H1 (cell line): ENCODE measurements around the gene HNRNPA1. TPM values are rescaled to one million over a fixed set of nuclear protein-coding genes. Genes with fewer than 3 reads are reported as not detected.

ENCODE experiments used
- CTCF ChIA-PET: fragments of 300-600 bp; sonication (Branson Sonifier 250); formaldehyde crosslinking; loops from one replicate; lab custom pipeline; 2021; ENCODE audit not compliant: partially characterized antibody; lab: Charles Lee
- POLR2A ChIA-PET: fragments of 300-600 bp; sonication (Branson Sonifier 250); formaldehyde crosslinking; loops from one replicate; lab custom pipeline; 2021; ENCODE audit warnings: inconsistent platforms; ENCODE audit not compliant: partially characterized antibody; lab: Charles Lee
- DNase-seq, 2 experiments: peaks; one replicate each; pipeline versions ENCODE4 v3.0.0 to v3.0.0-alpha.2; 2010 to 2022; ENCODE audit warnings: low spot score in 2 of 2, low read depth in 1 of 2, mixed read lengths in 1 of 2
- FAIRE-seq: peaks from 2 replicates; lab custom pipeline; 2011; peaks lifted over from hg19 to GRCh38; lab: Jason Lieb, UNC
- H2AFZ ChIP-seq: 2 replicates; pipeline ENCODE4 v1.8.1; 2012; ENCODE audit warnings: low read length, inconsistent platforms
- H2AK5ac ChIP-seq: 2 replicates; pipeline ENCODE4 v1.6.1; 2013; ENCODE audit warnings: low read depth, low read length
- H2BK120ac ChIP-seq: replicated peaks from 2 replicates; pipeline ENCODE3; 2013; ENCODE audit warnings: low read depth, low read length, inconsistent platforms
- H2BK12ac ChIP-seq: 2 replicates; pipeline ENCODE4 v1.6.1; 2013; ENCODE audit warnings: low read depth, low read length
- H2BK15ac ChIP-seq: 2 replicates; pipeline ENCODE4 v1.6.1; 2013; ENCODE audit warnings: low read length
- H2BK20ac ChIP-seq: 2 replicates; pipeline ENCODE4 v1.6.1; 2013; ENCODE audit warnings: low read length
- H2BK5ac ChIP-seq: 2 replicates; pipeline ENCODE4 v1.6.1; 2013; ENCODE audit warnings: low read depth, low read length
- H3K14ac ChIP-seq: 2 replicates; pipeline ENCODE4 v1.6.1; 2013; ENCODE audit warnings: inconsistent platforms; ENCODE audit not compliant: insufficient read length
- H3K18ac ChIP-seq: 2 replicates; pipeline ENCODE4 v1.6.1; 2013; ENCODE audit warnings: low read length; ENCODE audit errors: extremely low read depth
- H3K23ac ChIP-seq: 2 replicates; pipeline ENCODE4 v1.6.1; 2013; ENCODE audit warnings: inconsistent platforms; ENCODE audit not compliant: insufficient read length
- H3K23me2 ChIP-seq: 2 replicates; pipeline ENCODE4 v1.6.1; 2013; ENCODE audit warnings: low read depth, low read length
- H3K27ac ChIP-seq: 2 replicates; pipeline ENCODE4 v1.6.1; 2011; ENCODE audit warnings: low read depth, low read length, inconsistent platforms
- H3K27me3 ChIP-seq, 4 experiments: replicated peaks in 1 of 4; 1 replicate in 1 of 4; 2 replicates in 3 of 4; pipeline versions ENCODE4 v1.6.1 to v1.8.1; 2011 to 2013; ENCODE audit warnings: low read length in 3 of 4, mild to moderate bottlenecking in 3 of 4, inconsistent platforms in 2 of 4, mixed read lengths in 2 of 4, moderate library complexity in 1 of 4; ENCODE audit not compliant: control insufficient read depth in 3 of 4, insufficient read depth in 3 of 4; ENCODE audit errors: extremely low read depth in 1 of 4
- H3K36me3 ChIP-seq, 4 experiments: 2 replicates each; pipeline versions ENCODE4 v1.6.1 to v1.8.1; 2011 to 2013; ENCODE audit warnings: mild to moderate bottlenecking in 4 of 4, low read length in 3 of 4, moderate library complexity in 2 of 4, control low read depth in 1 of 4, inconsistent platforms in 1 of 4; ENCODE audit not compliant: insufficient read depth in 4 of 4, control insufficient read depth in 2 of 4
- H3K4ac ChIP-seq: replicated peaks from 2 replicates; pipeline ENCODE3; 2013; ENCODE audit warnings: low read length, low read depth, mixed read lengths, inconsistent platforms; ENCODE audit not compliant: insufficient read length
- H3K4me1 ChIP-seq, 4 experiments: replicated peaks in 1 of 4; 1 replicate in 1 of 4; 2 replicates in 3 of 4; pipeline versions ENCODE4 v1.6.1 to v1.8.1; 2011 to 2013; ENCODE audit warnings: low read length in 3 of 4, inconsistent platforms in 2 of 4, mixed read lengths in 1 of 4; ENCODE audit not compliant: insufficient read depth in 4 of 4, control insufficient read depth in 3 of 4
- H3K4me2 ChIP-seq, 2 experiments: 2 replicates each; pipeline versions ENCODE4 v1.6.1 to v1.8.1; 2011 to 2013; ENCODE audit warnings: low read depth in 2 of 2, low read length in 2 of 2, control low read depth in 1 of 2, inconsistent platforms in 1 of 2, mild to moderate bottlenecking in 1 of 2; ENCODE audit not compliant: insufficient read depth in 1 of 2
- H3K4me3 ChIP-seq, 4 experiments: fragments of 200-600, 300-600 bp in 1 of 4; sonication (generic), shearing (Covaris generic), sonication (Bioruptor Twin) in 1 of 4; 2 replicates each; pipeline versions ENCODE4 v1.5.1 to v1.8.1; 2011 to 2016; ENCODE audit warnings: low read length in 4 of 4, low read depth in 3 of 4, control low read depth in 2 of 4, inconsistent platforms in 2 of 4, mild to moderate bottlenecking in 2 of 4, mixed read lengths in 1 of 4, moderate library complexity in 1 of 4; ENCODE audit not compliant: insufficient read depth in 2 of 4; ENCODE audit errors: extremely low read depth in 1 of 4
- H3K56ac ChIP-seq: replicated peaks from 2 replicates; pipeline ENCODE3; 2013; ENCODE audit warnings: low read depth, mild to moderate bottlenecking, mixed read lengths, low read length, inconsistent platforms; ENCODE audit not compliant: insufficient read length
- H3K79me1 ChIP-seq: 2 replicates; pipeline ENCODE4 v1.6.1; 2013; ENCODE audit warnings: low read depth, low read length, control low read depth
- H3K79me2 ChIP-seq, 2 experiments: 2 replicates each; pipeline versions ENCODE4 v1.6.1 to v1.8.1; 2012 to 2013; ENCODE audit warnings: low read length in 2 of 2, mild to moderate bottlenecking in 2 of 2, inconsistent platforms in 1 of 2; ENCODE audit not compliant: insufficient read depth in 2 of 2, control insufficient read depth in 1 of 2
- H3K9ac ChIP-seq, 4 experiments: replicated peaks in 1 of 4; 1 replicate in 1 of 4; 2 replicates in 3 of 4; pipeline versions ENCODE4 v1.6.1 to v1.8.1; 2011 to 2013; ENCODE audit warnings: low read depth in 3 of 4, low read length in 3 of 4, control low read depth in 2 of 4, mild to moderate bottlenecking in 2 of 4, moderate library complexity in 2 of 4, inconsistent platforms in 1 of 4; ENCODE audit errors: extremely low read depth in 1 of 4
- H3K9me3 ChIP-seq, 2 experiments: 2 replicates each; pipeline versions ENCODE4 v1.6.1 to v1.8.1; 2012 to 2013; ENCODE audit warnings: mild to moderate bottlenecking in 2 of 2, moderate library complexity in 2 of 2, control low read depth in 1 of 2, inconsistent platforms in 1 of 2, low read depth in 1 of 2, low read length in 1 of 2, mixed read lengths in 1 of 2; ENCODE audit not compliant: insufficient read depth in 2 of 2
- H4K20me1 ChIP-seq, 2 experiments: replicated peaks in 1 of 2; 2 replicates each; pipeline versions ENCODE3 to v1.8.1; 2011 to 2013; ENCODE audit warnings: inconsistent platforms in 2 of 2, low read length in 2 of 2, mild to moderate bottlenecking in 1 of 2; ENCODE audit not compliant: insufficient read depth in 2 of 2, control insufficient read depth in 1 of 2
- H4K5ac ChIP-seq: 2 replicates; pipeline ENCODE4 v1.6.1; 2013; ENCODE audit warnings: low read length, low read depth, mixed read lengths, inconsistent platforms; ENCODE audit not compliant: insufficient read length
- H4K8ac ChIP-seq: 2 replicates; pipeline ENCODE4 v1.8.0; 2013; ENCODE audit warnings: mild to moderate bottlenecking, moderate library complexity, low read length, inconsistent platforms; ENCODE audit not compliant: insufficient read depth; ENCODE audit errors: extremely low read depth
- H4K91ac ChIP-seq: replicated peaks from 2 replicates; pipeline ENCODE3; 2013; ENCODE audit warnings: low read length, mixed read lengths, inconsistent platforms; ENCODE audit not compliant: insufficient read length
- ASH2L ChIP-seq: fragments of 200-600, 300-600 bp; sonication (generic); IDR thresholded peaks from one replicate; pipeline ENCODE4 v1.7.1; 2017; ENCODE audit warnings: low read length
- CREB1 ChIP-seq: IDR thresholded peaks from 2 replicates; pipeline ENCODE4 v1.6.1; 2012; ENCODE audit warnings: inconsistent platforms
- EP300 ChIP-seq, 2 experiments: IDR thresholded peaks; 1 replicate in 1 of 2; 2 replicates in 1 of 2; pipeline ENCODE4 v1.6.1; 2011 to 2012; ENCODE audit warnings: low read depth in 2 of 2, low read length in 2 of 2, mild to moderate bottlenecking in 2 of 2, borderline replicate concordance in 1 of 2, inconsistent platforms in 1 of 2, moderate library complexity in 1 of 2
- GTF2F1 ChIP-seq: IDR thresholded peaks from 2 replicates; pipeline ENCODE4 v1.6.1; 2012; ENCODE audit warnings: low read depth, low read length, improper control_type of control experiment, borderline replicate concordance
- KDM1A ChIP-seq: fragments of 200-600, 300-600 bp; sonication (generic); IDR thresholded peaks from 2 replicates; pipeline ENCODE4 v1.7.1; 2016; ENCODE audit warnings: mild to moderate bottlenecking, low read length, borderline replicate concordance
- KDM5A ChIP-seq: fragments of 200-600 bp; IDR thresholded peaks from 2 replicates; pipeline ENCODE4 v1.7.1; 2012; ENCODE audit warnings: mild to moderate bottlenecking, low read length, inconsistent platforms, mixed read lengths
- POU5F1 ChIP-seq: IDR thresholded peaks from 2 replicates; pipeline ENCODE4 v1.6.1; 2011; ENCODE audit warnings: low read depth, mild to moderate bottlenecking, low read length, moderate library complexity
- SAP30 ChIP-seq: fragments of 300-600 bp; sonication (generic); IDR thresholded peaks from 2 replicates; pipeline ENCODE4 v1.7.1; 2012; ENCODE audit warnings: low read length, moderate library complexity, mild to moderate bottlenecking, inconsistent platforms; ENCODE audit not compliant: insufficient read depth, insufficient replicate concordance
- SIX5 ChIP-seq: IDR thresholded peaks from 2 replicates; pipeline ENCODE4 v1.6.1; 2011; ENCODE audit warnings: mild to moderate bottlenecking, low read depth, low read length
- SP2 ChIP-seq: IDR thresholded peaks from 2 replicates; pipeline ENCODE4 v1.6.1; 2012; ENCODE audit warnings: mild to moderate bottlenecking, low read length, inconsistent platforms
- TBP ChIP-seq: IDR thresholded peaks from 2 replicates; pipeline ENCODE4 v1.6.1; 2011; ENCODE audit warnings: low read depth, low read length, improper control_type of control experiment
- ZNF274 ChIP-seq: IDR thresholded peaks from 2 replicates; pipeline ENCODE4 v1.7.0; 2012; ENCODE audit warnings: low read length, borderline replicate concordance; ENCODE audit errors: extremely low read depth
- WGBS, 2 experiments: shearing (Covaris generic) in 1 of 2; methylation state at CpG; one replicate each; pipeline versions ENCODE4 v1.1.6 to v1.1.7; 2013 to 2015; ENCODE audit warnings: low lambda C conversion rate in 2 of 2, mixed read lengths in 2 of 2, inconsistent platforms in 1 of 2, low coverage in 1 of 2, missing lambda C conversion rate in 1 of 2; ENCODE audit not compliant: insufficient replicate concordance in 2 of 2, insufficient coverage in 1 of 2, insufficient read length in 1 of 2; ENCODE audit errors: extremely low coverage in 1 of 2, missing lambda C conversion rate in 1 of 2; 5-methylcytosine and 5-hydroxymethylcytosine counted together
- polyA plus RNA-seq, 7 experiments: library from polyadenylated mRNA; depleted of rRNA in 3 of 7; stranded (reverse) in 5 of 7; unstranded in 2 of 7; fragments of >200 nt in 5 of 7; fragments of 200-250 nt in 2 of 7; gene quantifications; 1 replicate in 5 of 7; 2 replicates in 1 of 7; 4 replicates in 1 of 7; pipeline versions ENCODE4 v1.2.1 to v1.2.3, GENCODE V29; 2011 to 2013; ENCODE audit warnings: missing spikeins in 2 of 7, mixed read lengths in 2 of 7
- total RNA-seq: library from RNA; stranded (reverse); fragmentation: NEBNext Ultra II Directional; extraction: Animal tissue kit (Norgen Biotek cat#: 25700); gene quantifications from 2 replicates; pipeline ENCODE4 v1.2.1, GENCODE V29; 2021
- TF ChIP-seq, protein P1 (sequence below): IDR thresholded peaks from 2 replicates; pipeline ENCODE4 v1.6.1; 2011; ENCODE audit warnings: low read length, improper control_type of control experiment

The HNRNPA1 gene
- total and polyA plus RNA-seq, 2 of the 8 experiments (the other 6 are each of a cell fraction or from before 2014, with no cell fraction given), result 835 to 2,738 TPM

DNA sequence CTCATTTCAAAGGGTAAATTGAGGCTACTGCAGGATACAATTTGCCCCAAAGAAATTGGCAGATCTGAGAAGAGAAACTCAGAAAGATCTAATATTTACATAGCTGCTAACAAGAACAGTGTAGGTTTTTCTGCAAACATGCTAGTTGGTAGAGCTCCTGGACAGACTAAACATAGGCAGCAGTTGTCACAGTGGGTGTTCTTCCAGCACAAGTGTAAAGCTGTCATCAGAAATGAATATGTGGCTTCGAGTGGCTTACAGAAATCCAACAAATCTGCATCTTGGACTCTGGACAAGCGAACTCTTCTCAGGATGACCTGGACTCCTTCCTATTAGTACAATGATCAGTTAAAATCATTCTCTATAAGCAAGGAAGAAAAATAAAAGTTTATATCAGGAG lies 6.5 kb upstream of the HNRNPA1 start:
- H3K23ac ChIP-seq, result no peak overlapping the region
- no peak overlapping the region for H4K91ac ChIP-seq
- H3K27ac ChIP-seq, result no peak overlapping the region
- no peak overlapping the region for H3K56ac ChIP-seq
- H2BK12ac ChIP-seq, result no peak overlapping the region
- no peak overlapping the region for H2BK120ac ChIP-seq
- peaks cover 5% of the 10 kb centered on the region for H3K23me2 ChIP-seq
- H3K4me2 ChIP-seq, result no peak overlapping the region
- peaks cover 7 to 55% of the 10 kb centered on the region in 2 experiments for H3K79me2 ChIP-seq
- H3K79me1 ChIP-seq, result peaks cover 4% of the 10 kb centered on the region
- no peak overlapping the region for H3K14ac ChIP-seq
- CTCF ChIA-PET, result interaction anchor here (1.5 to 12.3 kb wide), 4 partner anchors 20 to 63 kb away, joined by 3 to 90 read pairs (median 6); no protein-coding TSS in a partner anchor
- H3K27me3 ChIP-seq, result no peaks in the 10 kb centered on the region
- H4K20me1 ChIP-seq, result peaks cover 3 to 5% of the 10 kb centered on the region in 2 experiments
- no peak overlapping the region for H3K4ac ChIP-seq
- H2BK20ac ChIP-seq, result no peak overlapping the region
- POLR2A ChIA-PET, result interaction anchor here (1.1 to 44.8 kb wide), 6 partner anchors 6 to 78 kb away, joined by 3 to 1006 read pairs (median 60); partner anchors contain the start of genes CBX5 and HNRNPA1
- DNase-seq, result no peak
- no peak overlapping the region for H3K9ac ChIP-seq
- FAIRE-seq, result no peak
- peaks cover 0 to 27% (median 5%) of the 10 kb centered on the region in 4 experiments; a peak in 4 of 8 replicates for H3K36me3 ChIP-seq
- WGBS, 2 experiments, result 89% methylated on average over 2 of the region's 2 CpGs; no CpG with 5 or more reads in 1 of the 2 experiments
- no peak overlapping the region for H3K18ac ChIP-seq
- no peak overlapping the region for H2AFZ ChIP-seq
- no peak overlapping the region for H4K8ac ChIP-seq
- peaks cover 0 to 6% (median 4%) of the 10 kb centered on the region in 4 experiments; a peak in 5 of 7 replicates for H3K4me1 ChIP-seq
- H2AK5ac ChIP-seq, result no peak overlapping the region
- no peak overlapping the region for H3K4me3 ChIP-seq
- no peaks in the 10 kb centered on the region for H3K9me3 ChIP-seq
- H2BK5ac ChIP-seq, result no peak overlapping the region
- no peak overlapping the region for H4K5ac ChIP-seq
- no peak overlapping the region for H2BK15ac ChIP-seq
- TF ChIP-seq ASH2L, result no peak
- TF ChIP-seq, protein P1, sequence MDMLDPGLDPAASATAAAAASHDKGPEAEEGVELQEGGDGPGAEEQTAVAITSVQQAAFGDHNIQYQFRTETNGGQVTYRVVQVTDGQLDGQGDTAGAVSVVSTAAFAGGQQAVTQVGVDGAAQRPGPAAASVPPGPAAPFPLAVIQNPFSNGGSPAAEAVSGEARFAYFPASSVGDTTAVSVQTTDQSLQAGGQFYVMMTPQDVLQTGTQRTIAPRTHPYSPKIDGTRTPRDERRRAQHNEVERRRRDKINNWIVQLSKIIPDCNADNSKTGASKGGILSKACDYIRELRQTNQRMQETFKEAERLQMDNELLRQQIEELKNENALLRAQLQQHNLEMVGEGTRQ, result no peak
- TF ChIP-seq SIX5, result no peak
- TF ChIP-seq ZNF274, result no peak
- no peak for TF ChIP-seq GTF2F1
- TF ChIP-seq SP2, result no peak
- no peak for TF ChIP-seq TBP
- TF ChIP-seq EP300 (IDR thresholded peaks at IDR 0.05; ENCODE audit: borderline replicate concordance in 1 of 2, low read depth in 2 of 2, low read length in 2 of 2), result no peak
- no peak for TF ChIP-seq KDM5A
- no peak for TF ChIP-seq SAP30
- TF ChIP-seq CREB1, result no peak
- TF ChIP-seq POU5F1, result no peak
- TF ChIP-seq KDM1A, result no peak
